Caco-2 (cell line): ENCODE results near the gene ACYP2. TPM values are rescaled to one million over a fixed set of nuclear protein-coding genes. Genes with fewer than 3 reads are reported as not detected.

Experiments used
- BruUV-seq: library from RNA; stranded (reverse); fragments of 400-500 nt; replicated peaks from 2 replicates; lab custom pipeline; 2021; lab: Mats Ljungman, UMichigan
- CTCF ChIA-PET: fragments of 300-600 bp; sonication (Branson Sonifier 250); formaldehyde crosslinking; loops from one replicate; lab custom pipeline; 2022; ENCODE audit warnings: antibody characterized with exemption; lab: Charles Lee
- POLR2A ChIA-PET: fragments of 300-600 bp; sonication (Branson Sonifier 250); formaldehyde crosslinking; loops from one replicate; lab custom pipeline; 2022; ENCODE audit warnings: antibody characterized with exemption; lab: Charles Lee
- DNase-seq, 2 experiments: peaks; one replicate each; pipeline versions ENCODE4 v3.0.0 to v3.0.0-alpha.2; 2020 to 2022
- H3K27me3 ChIP-seq: replicated peaks from 2 replicates; pipeline ENCODE4 v1.6.0; 2011; ENCODE audit warnings: low read length; ENCODE audit not compliant: control insufficient read depth, insufficient read depth
- H3K36me3 ChIP-seq: 2 replicates; pipeline ENCODE4 v1.5.1; 2011; ENCODE audit warnings: low read length; ENCODE audit not compliant: control insufficient read depth, insufficient read depth
- H3K4me1 ChIP-seq: fragments of 250-450 bp; sonication (Bioruptor Pico); 2 replicates; pipeline ENCODE4 v1.5.1; 2020; ENCODE audit warnings: mild to moderate bottlenecking
- H3K4me3 ChIP-seq: 2 replicates; pipeline ENCODE4 v1.5.1; 2011; ENCODE audit warnings: low read depth, mild to moderate bottlenecking, control low read depth, low read length
- H3K9me3 ChIP-seq: fragments of 250-450 bp; sonication (Bioruptor Pico); 2 replicates; pipeline ENCODE4 v1.5.1; 2020; ENCODE audit warnings: mild to moderate bottlenecking, moderate library complexity
- H3K27ac Mint-ChIP-seq: one replicate; pipeline ENCODE4 v1.8.0; 2022; ENCODE audit warnings: mixed read lengths; ENCODE audit not compliant: unreplicated experiment
- H3K27me3 Mint-ChIP-seq: one replicate; pipeline ENCODE4 v1.8.0; 2022; ENCODE audit warnings: mixed read lengths; ENCODE audit not compliant: insufficient read depth, unreplicated experiment
- H3K36me3 Mint-ChIP-seq: one replicate; pipeline ENCODE4 v1.8.0; 2022; ENCODE audit warnings: mild to moderate bottlenecking, mixed read lengths; ENCODE audit not compliant: insufficient read depth, unreplicated experiment
- H3K4me1 Mint-ChIP-seq: one replicate; pipeline ENCODE4 v1.8.0; 2022; ENCODE audit warnings: low read depth, mixed read lengths; ENCODE audit not compliant: unreplicated experiment
- H3K4me3 Mint-ChIP-seq: one replicate; pipeline ENCODE4 v1.8.0; 2022; ENCODE audit warnings: mild to moderate bottlenecking, moderate library complexity, mixed read lengths; ENCODE audit not compliant: unreplicated experiment
- H3K9me3 Mint-ChIP-seq: one replicate; pipeline ENCODE4 v1.8.0; 2022; ENCODE audit warnings: mixed read lengths; ENCODE audit not compliant: unreplicated experiment
- intact Hi-C: fragments of 100-400 bp; cut with micrococcal nuclease; formaldehyde crosslinking; loops from one replicate; pipeline ENCODE4 v1.10.0; 2022; ENCODE audit not compliant: unreplicated experiment
- total RNA-seq: library from RNA; stranded (reverse); gene quantifications from 2 replicates; pipeline ENCODE4 v1.2.3, GENCODE V29; 2022
- TF ChIP-seq, protein P1 (sequence below), 2 experiments: fragments of 200-600 bp in 1 of 2; IDR thresholded peaks; 1 replicate in 1 of 2; 2 replicates in 1 of 2; pipeline versions ENCODE4 v1.5.1 to v1.8.0; 2011 to 2022; ENCODE audit warnings: antibody characterized with exemption in 1 of 2, control low read depth in 1 of 2, inconsistent platforms in 1 of 2, low read depth in 1 of 2, low read length in 1 of 2, mild to moderate bottlenecking in 1 of 2, moderate library complexity in 1 of 2; ENCODE audit not compliant: insufficient read depth in 1 of 2, severe bottlenecking in 1 of 2, unreplicated experiment in 1 of 2

Gene ACYP2
- total RNA-seq, 1 experiment from 2014 or later = 4.1 TPM

DNA sequence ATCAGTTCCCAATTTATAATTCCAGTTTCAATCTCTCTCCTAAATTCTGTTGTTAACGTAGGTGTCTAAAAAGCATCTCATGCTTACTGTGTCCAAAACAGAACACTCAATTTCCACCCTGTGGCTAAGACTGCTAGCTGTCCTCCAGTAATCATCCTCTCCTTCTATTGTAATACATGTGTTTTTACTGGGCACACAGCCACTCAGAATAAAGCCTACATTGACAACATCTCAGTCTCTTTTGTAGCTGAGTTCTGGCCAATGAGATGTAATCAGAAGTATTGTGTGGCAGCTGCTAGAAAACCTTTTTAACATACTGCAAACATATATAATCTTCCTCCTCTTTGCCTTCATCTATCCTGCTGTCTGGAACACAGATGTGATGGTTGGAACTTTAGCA is 170.0 kb downstream of the ACYP2 start:
- no peaks in the 10 kb centered on the region for H3K9me3 Mint-ChIP-seq
- no peaks in the 10 kb centered on the region for H3K4me1 ChIP-seq
- no peaks in the 10 kb centered on the region for H3K9me3 ChIP-seq
- H3K4me3 Mint-ChIP-seq = no peak overlapping the region
- DNase-seq = no peak
- no peak overlapping the region for H3K27ac Mint-ChIP-seq
- no peak overlapping the region for H3K4me3 ChIP-seq
- intact Hi-C loops = no loop called here
- H3K27me3 ChIP-seq = no peaks in the 10 kb centered on the region
- ChIA-PET POLR2A (no interaction called here), CTCF (no interaction called here)
- H3K36me3 ChIP-seq = no peaks in the 10 kb centered on the region
- H3K27me3 Mint-ChIP-seq = no peaks in the 10 kb centered on the region
- no peaks in the 10 kb centered on the region for H3K4me1 Mint-ChIP-seq
- BruUV-seq = no TSS peak
- no peaks in the 10 kb centered on the region for H3K36me3 Mint-ChIP-seq
- TF ChIP-seq, protein P1, sequence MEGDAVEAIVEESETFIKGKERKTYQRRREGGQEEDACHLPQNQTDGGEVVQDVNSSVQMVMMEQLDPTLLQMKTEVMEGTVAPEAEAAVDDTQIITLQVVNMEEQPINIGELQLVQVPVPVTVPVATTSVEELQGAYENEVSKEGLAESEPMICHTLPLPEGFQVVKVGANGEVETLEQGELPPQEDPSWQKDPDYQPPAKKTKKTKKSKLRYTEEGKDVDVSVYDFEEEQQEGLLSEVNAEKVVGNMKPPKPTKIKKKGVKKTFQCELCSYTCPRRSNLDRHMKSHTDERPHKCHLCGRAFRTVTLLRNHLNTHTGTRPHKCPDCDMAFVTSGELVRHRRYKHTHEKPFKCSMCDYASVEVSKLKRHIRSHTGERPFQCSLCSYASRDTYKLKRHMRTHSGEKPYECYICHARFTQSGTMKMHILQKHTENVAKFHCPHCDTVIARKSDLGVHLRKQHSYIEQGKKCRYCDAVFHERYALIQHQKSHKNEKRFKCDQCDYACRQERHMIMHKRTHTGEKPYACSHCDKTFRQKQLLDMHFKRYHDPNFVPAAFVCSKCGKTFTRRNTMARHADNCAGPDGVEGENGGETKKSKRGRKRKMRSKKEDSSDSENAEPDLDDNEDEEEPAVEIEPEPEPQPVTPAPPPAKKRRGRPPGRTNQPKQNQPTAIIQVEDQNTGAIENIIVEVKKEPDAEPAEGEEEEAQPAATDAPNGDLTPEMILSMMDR (IDR thresholded peaks at IDR 0.05; ENCODE audit: insufficient read depth in 1 of 2, low read depth in 1 of 2, low read length in 1 of 2, severe bottlenecking in 1 of 2, unreplicated experiment in 1 of 2) = no peak

DNA sequence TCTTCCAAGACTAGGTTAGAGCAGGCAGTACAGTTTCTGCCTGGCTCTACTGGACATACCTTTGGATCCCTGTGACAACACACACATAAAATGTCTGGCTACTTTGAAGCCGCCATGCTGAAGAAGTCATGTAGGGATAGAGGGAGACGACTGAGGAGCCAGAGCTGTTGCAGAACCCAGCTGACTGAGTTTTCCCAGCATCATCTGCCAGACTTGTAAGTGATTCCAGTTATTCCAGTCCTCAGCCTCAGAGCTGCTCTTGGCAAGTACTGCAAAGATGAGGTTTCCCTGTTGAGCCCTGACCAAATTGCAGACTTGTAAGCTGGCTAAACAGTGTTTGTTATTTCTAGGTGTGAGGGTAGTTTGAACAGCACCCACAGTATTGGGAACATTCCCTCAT is 172.1 kb downstream of the ACYP2 start:
- intact Hi-C loops = no loop called here
- CTCF ChIA-PET = no interaction called here
- Histone ChIP-seq H3K4me1 (no peaks in the 10 kb centered on the region), H3K4me3 (no peak overlapping the region), H3K36me3 (no peaks in the 10 kb centered on the region), H3K27me3 (no peaks in the 10 kb centered on the region), H3K9me3 (no peaks in the 10 kb centered on the region)
- no peak for DNase-seq
- no peak overlapping the region for H3K4me3 Mint-ChIP-seq
- TF ChIP-seq, protein P1 (IDR thresholded peaks at IDR 0.05; ENCODE audit: insufficient read depth in 1 of 2, low read depth in 1 of 2, low read length in 1 of 2, severe bottlenecking in 1 of 2, unreplicated experiment in 1 of 2) = no peak
- BruUV-seq = no TSS peak
- no peaks in the 10 kb centered on the region for H3K27me3 Mint-ChIP-seq
- H3K4me1 Mint-ChIP-seq = no peaks in the 10 kb centered on the region
- no peaks in the 10 kb centered on the region for H3K9me3 Mint-ChIP-seq
- no peak overlapping the region for H3K27ac Mint-ChIP-seq
- H3K36me3 Mint-ChIP-seq = no peaks in the 10 kb centered on the region
- POLR2A ChIA-PET = no interaction called here

DNA sequence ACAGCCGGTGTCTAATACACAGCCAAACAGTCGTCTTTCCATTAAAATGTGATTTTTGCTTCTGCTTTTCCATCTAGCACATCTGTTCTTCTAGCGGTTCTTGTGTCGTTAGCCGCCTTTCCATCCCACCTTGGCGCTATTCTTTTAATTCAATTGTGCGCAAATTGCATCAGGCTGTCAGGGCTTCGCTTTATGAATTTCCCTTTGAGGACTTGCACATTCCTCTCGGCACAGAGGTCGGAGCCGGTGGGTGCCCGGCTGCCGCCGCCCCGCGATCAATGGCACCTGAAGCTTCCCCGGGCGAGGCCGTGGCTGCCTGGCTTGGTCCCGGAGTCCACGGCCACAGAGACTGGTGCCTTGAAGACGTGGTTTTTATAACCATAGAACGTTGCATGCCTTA is 174.5 kb downstream of the ACYP2 start:
- ChIA-PET POLR2A (no interaction called here), CTCF (no interaction called here)
- DNase-seq = no peak
- H3K4me3 Mint-ChIP-seq = no peak overlapping the region
- TF ChIP-seq, protein P1 (IDR thresholded peaks at IDR 0.05; ENCODE audit: insufficient read depth in 1 of 2, low read depth in 1 of 2, low read length in 1 of 2, severe bottlenecking in 1 of 2, unreplicated experiment in 1 of 2) = no peak
- no peaks in the 10 kb centered on the region for H3K9me3 ChIP-seq
- no peaks in the 10 kb centered on the region for H3K4me1 Mint-ChIP-seq
- H3K9me3 Mint-ChIP-seq = no peaks in the 10 kb centered on the region
- H3K4me1 ChIP-seq = no peaks in the 10 kb centered on the region
- BruUV-seq = no TSS peak
- intact Hi-C loops = no loop called here
- no peaks in the 10 kb centered on the region for H3K36me3 Mint-ChIP-seq
- no peaks in the 10 kb centered on the region for H3K36me3 ChIP-seq
- H3K27me3 Mint-ChIP-seq = no peaks in the 10 kb centered on the region
- no peak overlapping the region for H3K27ac Mint-ChIP-seq
- H3K4me3 ChIP-seq = no peak overlapping the region
- no peaks in the 10 kb centered on the region for H3K27me3 ChIP-seq
